SK-N-DZ (cell line): ENCODE measurements around the gene KCNMA1.
"Not testable (repeated sequence)": the region's sequence is repeated elsewhere in the genome, so short reads cannot be mapped to it uniquely, and the experiment has no call there.

ENCODE experiments used
- DNase-seq: peaks from one replicate; pipeline ENCODE4 v3.0.0-alpha.2; 2015; ENCODE audit warnings: low spot score

KCNMA1 gene

GRCh38 chr10:77605466-77605865 is 32.1 kb downstream of the KCNMA1 start:
- DNase-seq = no peak

GRCh38 chr10:77604941-77605351 is 32.7 kb downstream of the KCNMA1 start:
- DNase-seq = no peak

- no peak for DNase-seq
These were observed 33.5 kb downstream of the KCNMA1 start for GRCh38 chr10:77604063-77604462.

GRCh38 chr10:77603534-77603927 is 34.1 kb downstream of the KCNMA1 start:
- no peak for DNase-seq

- DNase-seq = no peak
These were observed 34.6 kb downstream of the KCNMA1 start for GRCh38 chr10:77602913-77603533.

- DNase-seq = no peak
These were observed 35.2 kb downstream of the KCNMA1 start for GRCh38 chr10:77602231-77602912.

GRCh38 chr10:77601488-77601887 is 36.1 kb downstream of the KCNMA1 start:
- no peak for DNase-seq

GRCh38 chr10:77600640-77601039 is 37.0 kb downstream of the KCNMA1 start:
- no peak for DNase-seq

GRCh38 chr10:77599651-77600050 is 38.0 kb downstream of the KCNMA1 start:
- no peak for DNase-seq

- no peak for DNase-seq
These were observed 39.0 kb downstream of the KCNMA1 start for GRCh38 chr10:77598606-77599005.

GRCh38 chr10:77597560-77597959 is 40.0 kb downstream of the KCNMA1 start:
- DNase-seq = no peak

- no peak for DNase-seq
These were observed 43.2 kb downstream of the KCNMA1 start for GRCh38 chr10:77594471-77594783.

- no peak for DNase-seq
These were observed 43.7 kb downstream of the KCNMA1 start for GRCh38 chr10:77593771-77594470.

GRCh38 chr10:77592946-77593636 is 44.5 kb downstream of the KCNMA1 start:
- DNase-seq = no peak

- DNase-seq = no peak
These were observed 45.1 kb downstream of the KCNMA1 start for GRCh38 chr10:77592510-77592909.

GRCh38 chr10:77591238-77591880 is 46.2 kb downstream of the KCNMA1 start:
- no peak for DNase-seq

GRCh38 chr10:77590344-77591237 is 47.0 kb downstream of the KCNMA1 start:
- no peak for DNase-seq

- DNase-seq = not testable (repeated sequence)
These were observed 47.9 kb downstream of the KCNMA1 start for GRCh38 chr10:77589703-77590102.

- DNase-seq = no peak
These were observed 48.7 kb downstream of the KCNMA1 start for GRCh38 chr10:77588886-77589285.

GRCh38 chr10:77587416-77587790 is 50.2 kb downstream of the KCNMA1 start:
- no peak for DNase-seq
